GM12872 (cell line): Measurements from ENCODE around the gene INPP5A.

Experiments used
- TF ChIP-seq, protein P1 (sequence below): IDR thresholded peaks from 3 replicates; pipeline ENCODE4 v1.5.1; 2011; ENCODE audit warnings: low read depth, mild to moderate bottlenecking, low read length, moderate library complexity; ENCODE audit not compliant: insufficient read depth

INPP5A gene

DNA sequence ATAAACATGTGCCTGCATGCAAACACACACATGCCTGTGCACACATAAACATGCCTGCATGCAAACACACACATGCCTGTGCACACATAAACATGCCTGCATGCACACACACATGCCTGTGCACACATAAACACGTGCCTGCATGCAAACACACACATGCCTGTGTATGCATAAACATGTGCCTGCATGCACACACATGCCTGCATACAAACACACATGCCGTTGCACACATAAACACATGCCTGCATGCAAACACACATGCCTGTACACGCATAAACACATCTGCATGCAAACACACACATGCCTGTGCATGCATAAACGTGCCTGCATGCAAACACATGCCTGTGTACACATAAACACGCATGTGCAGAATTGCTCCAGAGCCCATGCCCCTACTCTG lies 226.0 kb downstream of the INPP5A start:
- TF ChIP-seq, protein P1, sequence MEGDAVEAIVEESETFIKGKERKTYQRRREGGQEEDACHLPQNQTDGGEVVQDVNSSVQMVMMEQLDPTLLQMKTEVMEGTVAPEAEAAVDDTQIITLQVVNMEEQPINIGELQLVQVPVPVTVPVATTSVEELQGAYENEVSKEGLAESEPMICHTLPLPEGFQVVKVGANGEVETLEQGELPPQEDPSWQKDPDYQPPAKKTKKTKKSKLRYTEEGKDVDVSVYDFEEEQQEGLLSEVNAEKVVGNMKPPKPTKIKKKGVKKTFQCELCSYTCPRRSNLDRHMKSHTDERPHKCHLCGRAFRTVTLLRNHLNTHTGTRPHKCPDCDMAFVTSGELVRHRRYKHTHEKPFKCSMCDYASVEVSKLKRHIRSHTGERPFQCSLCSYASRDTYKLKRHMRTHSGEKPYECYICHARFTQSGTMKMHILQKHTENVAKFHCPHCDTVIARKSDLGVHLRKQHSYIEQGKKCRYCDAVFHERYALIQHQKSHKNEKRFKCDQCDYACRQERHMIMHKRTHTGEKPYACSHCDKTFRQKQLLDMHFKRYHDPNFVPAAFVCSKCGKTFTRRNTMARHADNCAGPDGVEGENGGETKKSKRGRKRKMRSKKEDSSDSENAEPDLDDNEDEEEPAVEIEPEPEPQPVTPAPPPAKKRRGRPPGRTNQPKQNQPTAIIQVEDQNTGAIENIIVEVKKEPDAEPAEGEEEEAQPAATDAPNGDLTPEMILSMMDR: no peak

DNA sequence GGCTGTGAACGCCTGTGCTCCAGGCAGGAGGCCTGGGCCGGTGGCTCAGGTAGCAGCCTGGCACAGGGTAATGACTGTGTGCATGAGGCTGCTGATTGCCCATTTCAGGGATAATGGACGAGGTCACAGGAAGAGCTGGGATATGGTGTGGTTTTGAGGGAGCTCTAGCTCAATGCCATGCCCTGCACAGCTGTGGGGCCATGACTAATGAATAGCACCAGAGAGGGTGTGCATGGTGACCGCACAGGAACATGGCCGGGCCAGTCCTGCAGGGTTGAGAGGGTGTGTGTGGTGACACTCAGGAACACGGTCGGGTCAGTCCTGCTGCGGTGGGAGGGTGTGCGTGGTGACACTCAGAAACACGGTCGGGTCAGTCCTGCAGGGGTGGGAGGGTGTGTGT lies 226.5 kb downstream of the INPP5A start:
- TF ChIP-seq, protein P1: no peak

DNA sequence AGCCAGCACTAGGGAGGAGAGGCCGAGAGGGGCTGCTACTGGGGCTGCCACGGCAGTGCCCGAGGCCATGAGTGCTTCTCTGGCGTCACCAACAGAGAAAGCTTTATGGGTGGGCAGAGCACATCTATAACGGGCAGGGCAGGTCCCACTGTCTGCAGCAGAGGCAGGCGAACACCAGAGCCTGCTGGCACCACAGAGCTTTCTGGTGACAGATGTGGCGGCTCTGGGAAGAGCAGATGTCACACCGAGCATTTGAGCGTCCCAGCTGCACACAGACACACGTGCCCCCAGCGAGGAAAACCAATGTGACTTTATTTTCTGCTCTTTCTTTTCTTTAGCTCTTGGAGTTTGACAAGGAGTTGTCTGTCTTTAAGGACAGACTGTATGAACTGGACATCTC lies 227.8 kb downstream of the INPP5A start:
- TF ChIP-seq, protein P1: no peak

DNA sequence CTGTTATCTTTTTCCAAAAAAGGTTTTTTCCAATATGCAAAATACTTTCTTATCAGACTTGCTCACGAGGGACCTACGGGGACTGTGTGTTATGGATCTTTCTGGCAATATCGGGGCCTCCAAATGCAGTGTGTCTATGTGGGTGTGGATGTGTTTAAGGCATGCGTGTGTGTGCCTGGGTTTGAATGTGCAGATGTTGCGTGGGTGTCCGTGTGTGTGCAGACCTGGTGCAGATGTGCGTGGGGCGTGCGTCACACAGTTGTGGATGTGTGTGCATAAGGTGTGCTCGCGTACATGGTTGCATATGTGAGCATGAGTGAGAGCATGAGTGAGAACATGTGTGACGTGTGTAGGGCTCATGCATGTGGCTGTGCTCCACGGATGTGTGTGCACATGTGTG lies 228.7 kb downstream of the INPP5A start:
- TF ChIP-seq, protein P1: no peak

DNA sequence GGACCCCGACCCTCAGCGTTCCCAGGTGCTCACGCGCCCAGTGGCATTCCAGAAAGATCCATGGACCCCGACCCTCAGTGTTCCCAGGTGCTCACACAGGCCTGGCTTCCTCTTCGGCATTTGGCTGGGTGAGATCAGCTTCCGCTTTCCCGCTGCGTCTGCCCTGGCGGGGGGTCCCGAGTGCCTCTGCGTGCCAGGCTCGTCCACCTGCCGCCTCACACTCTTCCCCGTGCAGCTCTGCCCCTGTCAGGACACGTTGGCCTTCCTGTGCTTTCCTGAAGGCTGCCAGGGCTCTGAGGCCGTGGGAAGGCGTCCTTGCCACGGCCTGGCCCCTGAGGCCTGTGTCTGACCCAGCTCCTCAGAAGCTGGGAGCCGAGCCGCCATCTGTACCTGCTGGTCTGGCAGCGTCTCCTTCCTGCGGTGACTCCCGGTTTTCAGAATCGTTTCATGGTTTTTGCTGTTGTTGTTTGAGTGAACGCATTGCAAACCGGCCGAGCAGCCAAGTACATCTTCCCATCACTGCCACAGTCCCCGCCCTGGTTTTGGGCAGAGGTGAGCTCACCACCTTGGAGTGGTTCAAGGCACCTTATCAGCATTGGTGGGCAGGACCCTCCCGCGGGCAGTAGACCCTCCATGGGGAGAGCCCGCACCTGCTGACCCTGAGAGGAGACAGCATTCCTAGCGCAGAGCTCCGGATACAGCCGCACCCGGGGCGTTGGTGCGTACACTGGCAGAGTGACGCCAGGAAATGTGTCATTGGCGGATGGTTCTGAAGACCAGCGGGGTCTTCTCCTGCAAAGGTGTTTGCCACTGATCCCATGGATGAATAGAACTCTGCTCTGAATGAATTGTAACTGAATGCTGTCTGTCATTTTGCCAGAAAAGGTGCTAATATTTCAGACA lies 231.0 kb downstream of the INPP5A start:
- TF ChIP-seq, protein P1: no peak

DNA sequence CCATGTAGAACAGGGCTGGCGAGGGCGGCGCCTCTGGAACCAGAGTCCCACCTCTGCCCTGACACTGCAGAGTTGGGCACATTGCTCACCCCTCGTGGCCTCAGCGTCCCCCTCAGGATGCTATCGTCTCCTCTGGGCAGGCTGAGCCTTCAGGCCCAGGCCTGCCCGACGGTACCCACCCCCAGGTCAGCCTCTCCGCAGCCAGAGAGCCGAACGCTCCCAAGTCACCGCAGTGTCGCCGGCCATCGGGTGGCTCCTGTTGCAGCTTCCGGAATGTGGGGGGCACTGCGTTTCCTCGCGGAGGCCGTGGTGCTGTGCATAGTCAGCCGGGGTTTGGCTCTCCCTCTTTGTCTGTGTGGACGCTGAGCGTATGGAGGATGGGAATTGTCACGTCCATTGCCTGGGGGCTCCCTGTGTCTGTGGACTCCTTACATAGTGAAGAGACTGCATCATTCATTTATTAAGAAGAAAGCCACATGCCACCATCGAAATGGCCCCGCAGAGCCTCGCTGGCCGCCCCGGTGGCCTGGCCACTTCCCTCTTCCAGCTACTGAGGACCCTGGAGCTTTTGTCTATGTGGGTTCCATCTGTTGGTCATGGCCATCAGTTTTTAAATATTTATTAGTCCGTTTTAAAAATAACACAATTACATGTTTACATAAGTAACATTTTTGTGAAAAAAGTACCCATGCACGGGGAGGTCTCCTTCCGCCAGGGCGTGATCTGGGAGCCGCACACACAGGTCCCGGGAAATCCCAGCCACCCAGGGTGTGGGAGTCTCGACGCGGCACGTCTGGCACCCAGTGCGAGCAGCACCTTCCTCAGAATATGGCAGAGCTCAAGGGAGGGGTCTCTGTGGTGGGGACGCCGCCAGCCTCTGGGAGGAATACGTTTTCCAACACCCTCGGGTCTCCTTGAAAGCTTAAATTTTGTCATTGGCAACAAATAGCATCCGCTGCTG lies 232.8 kb downstream of the INPP5A start:
- TF ChIP-seq, protein P1: no peak
